Measurements from ENCODE around the gene AMHR2. TPM values are rescaled to one million over a fixed set of nuclear protein-coding genes. Genes with fewer than 3 reads are reported as not detected.

The AMHR2 gene
- total and polyA plus RNA-seq, 9 of the 15 experiments (the other 6 are each of a cell fraction or from before 2014, with no cell fraction given), result 8.9 to 49.7 (median 19.3) TPM

DNA sequence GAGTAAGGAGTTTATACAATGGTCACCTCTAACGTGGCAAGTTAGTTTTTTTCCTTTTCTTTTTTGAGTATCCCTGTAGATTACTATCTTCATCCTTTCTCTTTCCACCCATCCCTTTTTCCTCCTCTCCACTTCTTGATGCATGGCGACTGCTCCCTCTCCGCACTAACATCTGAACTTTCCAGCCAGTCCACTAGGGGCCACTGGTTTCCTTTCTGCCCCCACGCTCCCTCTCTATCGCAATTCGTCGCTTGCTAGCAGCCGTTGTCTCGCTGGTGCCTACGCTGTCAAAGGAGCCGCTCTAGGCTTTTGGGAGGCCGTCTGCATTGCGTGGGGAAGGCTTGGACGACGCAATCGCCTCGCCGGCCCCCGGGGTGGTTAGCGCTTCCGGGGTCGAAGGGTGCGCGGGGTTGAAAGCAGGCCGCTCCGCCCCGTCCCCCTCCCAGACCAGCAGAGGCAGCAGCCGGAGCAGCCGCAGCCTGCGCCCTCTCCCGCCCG, 28.1 kb downstream of the AMHR2 start, which contains the start of gene PCBP2 (continued):
- peak; percentile 76 for TF ChIP-seq SMAD3 (CRISPR knock-in tag; conservative IDR thresholded peaks at IDR 0.05)
- TF ChIP-seq, protein P1, sequence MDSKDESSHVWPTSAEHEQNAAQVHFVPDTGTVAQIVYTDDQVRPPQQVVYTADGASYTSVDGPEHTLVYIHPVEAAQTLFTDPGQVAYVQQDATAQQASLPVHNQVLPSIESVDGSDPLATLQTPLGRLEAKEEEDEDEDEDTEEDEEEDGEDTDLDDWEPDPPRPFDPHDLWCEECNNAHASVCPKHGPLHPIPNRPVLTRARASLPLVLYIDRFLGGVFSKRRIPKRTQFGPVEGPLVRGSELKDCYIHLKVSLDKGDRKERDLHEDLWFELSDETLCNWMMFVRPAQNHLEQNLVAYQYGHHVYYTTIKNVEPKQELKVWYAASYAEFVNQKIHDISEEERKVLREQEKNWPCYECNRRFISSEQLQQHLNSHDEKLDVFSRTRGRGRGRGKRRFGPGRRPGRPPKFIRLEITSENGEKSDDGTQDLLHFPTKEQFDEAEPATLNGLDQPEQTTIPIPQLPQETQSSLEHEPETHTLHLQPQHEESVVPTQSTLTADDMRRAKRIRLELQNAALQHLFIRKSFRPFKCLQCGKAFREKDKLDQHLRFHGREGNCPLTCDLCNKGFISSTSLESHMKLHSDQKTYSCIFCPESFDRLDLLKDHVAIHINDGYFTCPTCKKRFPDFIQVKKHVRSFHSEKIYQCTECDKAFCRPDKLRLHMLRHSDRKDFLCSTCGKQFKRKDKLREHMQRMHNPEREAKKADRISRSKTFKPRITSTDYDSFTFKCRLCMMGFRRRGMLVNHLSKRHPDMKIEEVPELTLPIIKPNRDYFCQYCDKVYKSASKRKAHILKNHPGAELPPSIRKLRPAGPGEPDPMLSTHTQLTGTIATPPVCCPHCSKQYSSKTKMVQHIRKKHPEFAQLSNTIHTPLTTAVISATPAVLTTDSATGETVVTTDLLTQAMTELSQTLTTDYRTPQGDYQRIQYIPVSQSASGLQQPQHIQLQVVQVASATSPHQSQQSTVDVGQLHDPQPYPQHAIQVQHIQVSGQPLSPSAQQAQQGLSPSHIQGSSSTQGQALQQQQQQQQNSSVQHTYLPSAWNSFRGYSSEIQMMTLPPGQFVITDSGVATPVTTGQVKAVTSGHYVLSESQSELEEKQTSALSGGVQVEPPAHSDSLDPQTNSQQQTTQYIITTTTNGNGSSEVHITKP (IDR thresholded peaks at IDR 0.05; ENCODE audit: partially characterized antibody), result peak; percentile 72
- TF ChIP-seq JUND (IDR thresholded peaks at IDR 0.05; ENCODE audit: borderline replicate concordance, low read depth, low read length), result peak; percentile 81
- TF ChIP-seq JUND (tag; IDR thresholded peaks at IDR 0.05; ENCODE audit: borderline replicate concordance, low read depth, low read length), result no peak; the same call in 2 of the 3 replicates
- TF ChIP-seq, protein P2, sequence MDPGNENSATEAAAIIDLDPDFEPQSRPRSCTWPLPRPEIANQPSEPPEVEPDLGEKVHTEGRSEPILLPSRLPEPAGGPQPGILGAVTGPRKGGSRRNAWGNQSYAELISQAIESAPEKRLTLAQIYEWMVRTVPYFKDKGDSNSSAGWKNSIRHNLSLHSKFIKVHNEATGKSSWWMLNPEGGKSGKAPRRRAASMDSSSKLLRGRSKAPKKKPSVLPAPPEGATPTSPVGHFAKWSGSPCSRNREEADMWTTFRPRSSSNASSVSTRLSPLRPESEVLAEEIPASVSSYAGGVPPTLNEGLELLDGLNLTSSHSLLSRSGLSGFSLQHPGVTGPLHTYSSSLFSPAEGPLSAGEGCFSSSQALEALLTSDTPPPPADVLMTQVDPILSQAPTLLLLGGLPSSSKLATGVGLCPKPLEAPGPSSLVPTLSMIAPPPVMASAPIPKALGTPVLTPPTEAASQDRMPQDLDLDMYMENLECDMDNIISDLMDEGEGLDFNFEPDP (CRISPR knock-in tag; IDR thresholded peaks at IDR 0.05), result no peak
- TF ChIP-seq FOXM1 (IDR thresholded peaks at IDR 0.05; ENCODE audit: low read depth), result peak; percentile 24; the same call in 1 of the 2 replicates
- TF ChIP-seq FOXM1 (CRISPR knock-in tag; IDR thresholded peaks at IDR 0.05; ENCODE audit: low read depth), result no peak; the same call in 1 of the 2 replicates
- TF ChIP-seq CREM (IDR thresholded peaks at IDR 0.05; ENCODE audit: low read depth), result peak; percentile 98
- TF ChIP-seq TCF3 (CRISPR knock-in tag; IDR thresholded peaks at IDR 0.05), result peak; percentile 34; the same call in 1 of the 2 replicates
- no peak for TF ChIP-seq ZNF143 (CRISPR knock-in tag; IDR thresholded peaks at IDR 0.05)
- TF ChIP-seq FOXK2 (conservative IDR thresholded peaks at IDR 0.05 in 1 of 2, IDR thresholded peaks at IDR 0.05 in 1 of 2; ENCODE audit: low read depth in 2 of 2), result peak; percentile 78
- TF ChIP-seq CTBP1 (IDR thresholded peaks at IDR 0.05; ENCODE audit: borderline replicate concordance), result peak; percentile 95
- peak; percentile 49 to 58; a peak in 3 of 4 replicates for TF ChIP-seq SIX5 (IDR thresholded peaks at IDR 0.05; ENCODE audit: borderline replicate concordance in 1 of 2, insufficient read depth in 1 of 2, low read depth in 1 of 2, low read length in 2 of 2)
- TF ChIP-seq RNF2 (IDR thresholded peaks at IDR 0.05), result peak; percentile 70
- peak; percentile 58; the same call in 1 of the 2 replicates for TF ChIP-seq LCOR (CRISPR knock-in tag; IDR thresholded peaks at IDR 0.05)
- no peak for TF ChIP-seq ZNF134 (CRISPR knock-in tag; conservative IDR thresholded peaks at IDR 0.05)
- peak in 2 of 3 experiments; percentile 58 to 59 for TF ChIP-seq YY1 (IDR thresholded peaks at IDR 0.05; ENCODE audit: borderline replicate concordance in 1 of 3, control insufficient read depth in 1 of 3, extremely low read depth in 1 of 3, insufficient read depth in 3 of 3, insufficient read length in 1 of 3, insufficient replicate concordance in 2 of 3, low read depth in 1 of 3, low read length in 2 of 3)
- TF ChIP-seq NCOA1 (IDR thresholded peaks at IDR 0.05; ENCODE audit: low read depth), result peak; percentile 64; the same call in 1 of the 2 replicates
- TF ChIP-seq, protein P3, sequence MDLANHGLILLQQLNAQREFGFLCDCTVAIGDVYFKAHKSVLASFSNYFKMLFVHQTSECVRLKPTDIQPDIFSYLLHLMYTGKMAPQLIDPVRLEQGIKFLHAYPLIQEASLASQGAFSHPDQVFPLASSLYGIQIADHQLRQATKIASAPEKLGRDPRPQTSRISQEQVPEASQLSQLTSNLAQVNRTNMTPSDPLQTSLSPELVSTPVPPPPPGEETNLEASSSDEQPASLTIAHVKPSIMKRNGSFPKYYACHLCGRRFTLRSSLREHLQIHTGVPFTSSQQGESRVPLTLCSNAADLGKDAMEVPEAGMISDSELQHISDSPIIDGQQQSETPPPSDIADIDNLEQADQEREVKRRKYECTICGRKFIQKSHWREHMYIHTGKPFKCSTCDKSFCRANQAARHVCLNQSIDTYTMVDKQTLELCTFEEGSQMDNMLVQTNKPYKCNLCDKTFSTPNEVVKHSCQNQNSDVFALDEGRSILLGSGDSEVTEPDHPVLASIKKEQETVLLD (IDR thresholded peaks at IDR 0.05), result peak; percentile 60
- no peak for TF ChIP-seq ZNF785 (CRISPR knock-in tag; IDR thresholded peaks at IDR 0.05)
- peak; percentile 33; the same call in 1 of the 2 replicates for TF ChIP-seq ZNF24 (IDR thresholded peaks at IDR 0.05)
- 0 out of 2 replicates have a peak, but pooled peaks have one; percentile 33 for TF ChIP-seq NFE2 (IDR thresholded peaks at IDR 0.05; ENCODE audit: low read depth)
- peak; percentile 23 for TF ChIP-seq TAL1 (IDR thresholded peaks at IDR 0.05)
- TF ChIP-seq SIN3B (IDR thresholded peaks at IDR 0.05; ENCODE audit: low read depth), result no peak

Data from K562 (cell line).